SK-N-SH (cell line): ENCODE data around the gene KRTAP4-5.

Source experiments
- CTCF ChIP-seq: fragments of 200-600 bp; sonication (generic); IDR thresholded peaks from 2 replicates; pipeline ENCODE4 v1.6.1; 2017; ENCODE audit warnings: antibody characterized with exemption, mild to moderate bottlenecking, moderate library complexity
- MAX ChIP-seq: IDR thresholded peaks from 2 replicates; pipeline ENCODE4 v1.4.0; 2012; ENCODE audit warnings: low read depth
- REST ChIP-seq: IDR thresholded peaks from 2 replicates; pipeline ENCODE4 v1.6.1; 2012; ENCODE audit warnings: mild to moderate bottlenecking, low read depth, low read length, moderate library complexity

GRCh38 chr17:41167561-41167960, 17.9 kb upstream of the KRTAP4-5 start:
- no peak for TF ChIP-seq MAX
- no peak for TF ChIP-seq REST
- no peak for TF ChIP-seq CTCF
